Stimulated activated CD4-positive, alpha-beta T cell treated with anti-CD3 and anti-CD28 coated beads, Interleukin-2, amount 100 ng/mL, for 24 hours (primary cell): ENCODE data around the gene PBOV1.

Source experiments
- DNase-seq, 2 donors: peaks; one replicate each; pipeline ENCODE4 v3.0.0-alpha.2; 2020

The PBOV1 gene

GRCh38 chr6:138218449-138218848, at the start of gene PBOV1:
Gene PBOV1 (minus strand): TSS chr6:138218491. CDS start chr6:138218395, 96 bp downstream.
- DNase-seq = no peak

GRCh38 chr6:138266095-138266494, 47.8 kb upstream of the PBOV1 start:
- DNase-seq = no peak

GRCh38 chr6:138264372-138264880, 46.1 kb upstream of the PBOV1 start:
- no peak for DNase-seq

- DNase-seq = no peak
Measured at GRCh38 chr6:138263963-138264362, 45.7 kb upstream of the PBOV1 start.

GRCh38 chr6:138261116-138261780, 43.0 kb upstream of the PBOV1 start:
- no peak for DNase-seq

GRCh38 chr6:138258991-138259390, 40.7 kb upstream of the PBOV1 start:
- DNase-seq = no peak

GRCh38 chr6:138258197-138258596, 39.9 kb upstream of the PBOV1 start:
- DNase-seq = no peak

- no peak for DNase-seq
Measured at GRCh38 chr6:138257638-138258040, 39.3 kb upstream of the PBOV1 start.

- DNase-seq = no peak
Measured at GRCh38 chr6:138255443-138255842, 37.2 kb upstream of the PBOV1 start.

- DNase-seq = no peak
Measured at GRCh38 chr6:138253731-138254130, 35.4 kb upstream of the PBOV1 start.

GRCh38 chr6:138250513-138251247, 32.4 kb upstream of the PBOV1 start:
- no peak for DNase-seq

- no peak for DNase-seq
Measured at GRCh38 chr6:138250053-138250452, 31.8 kb upstream of the PBOV1 start.

- no peak for DNase-seq
Measured at GRCh38 chr6:138248878-138249277, 30.6 kb upstream of the PBOV1 start.

GRCh38 chr6:138248011-138248410, 29.7 kb upstream of the PBOV1 start:
- no peak for DNase-seq

GRCh38 chr6:138246650-138247440, 28.6 kb upstream of the PBOV1 start:
- DNase-seq = no peak

GRCh38 chr6:138245751-138246150, 27.5 kb upstream of the PBOV1 start:
- DNase-seq = no peak

- DNase-seq = no peak
Measured at GRCh38 chr6:138242987-138243592, 24.8 kb upstream of the PBOV1 start.

GRCh38 chr6:138241934-138242333, 23.6 kb upstream of the PBOV1 start:
- DNase-seq = no peak

GRCh38 chr6:138241381-138241780, 23.1 kb upstream of the PBOV1 start:
- no peak for DNase-seq

GRCh38 chr6:138240476-138241245, 22.4 kb upstream of the PBOV1 start:
- DNase-seq = no peak

- DNase-seq = no peak
Measured at GRCh38 chr6:138239774-138240173, 21.5 kb upstream of the PBOV1 start.

- no peak for DNase-seq
Measured at GRCh38 chr6:138238368-138238767, 20.1 kb upstream of the PBOV1 start.
